NCI-H82 treated with DMSO at 0.1 percent for 48 hours (cell line): Measurements from ENCODE around the gene ACOT8.
"Not testable (repeated sequence)": the region's sequence is repeated elsewhere in the genome, so short reads cannot be mapped to it uniquely, and the experiment has no call there.

Experiments
- DNase-seq: peaks from one replicate; lab custom pipeline; 2025; ENCODE audit not compliant: unreplicated experiment; lab: John Stamatoyannopoulos, UW

Gene ACOT8

DNA sequence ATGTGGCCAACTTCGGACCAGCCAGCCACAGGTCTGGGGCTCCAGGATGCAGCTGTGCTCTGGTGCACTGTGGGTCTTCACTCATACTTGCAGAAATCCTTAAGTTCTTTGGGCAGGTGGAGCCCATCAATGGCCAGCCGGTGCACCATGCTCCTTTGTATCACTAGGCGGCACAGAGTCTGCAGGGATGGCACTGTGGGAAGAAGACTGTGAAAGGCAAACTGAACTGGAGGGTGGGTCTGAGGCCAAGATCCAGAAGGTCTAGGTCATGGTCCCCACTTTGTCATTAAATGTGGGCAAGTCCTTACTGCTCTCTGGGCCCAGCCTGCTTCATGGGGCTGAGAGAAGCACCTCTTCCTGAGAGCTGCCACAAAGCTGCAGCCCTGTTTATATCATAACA lies 31.5 kb upstream of the ACOT8 start:
- no peak for DNase-seq

DNA sequence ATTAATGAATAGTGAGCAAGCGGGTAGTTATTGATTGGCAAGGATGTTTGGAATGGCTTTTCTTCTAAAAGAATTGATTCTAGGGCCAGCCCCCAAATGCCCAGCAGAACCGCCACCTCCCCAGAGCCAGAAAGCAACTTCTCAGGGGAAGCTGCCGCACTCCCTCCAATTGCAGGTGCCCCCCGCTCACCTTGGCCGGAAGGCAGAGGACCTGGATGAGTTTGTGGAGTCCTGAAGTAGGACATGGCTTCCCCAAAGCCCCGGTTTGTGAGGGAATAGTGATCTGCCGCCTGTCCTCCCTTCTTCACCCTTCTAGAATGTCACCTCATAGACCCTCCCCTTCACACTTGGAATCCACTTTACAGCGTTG lies 30.1 kb upstream of the ACOT8 start, which contains the start of gene SPATA25:
Gene SPATA25, minus strand, starts transcription at position 277 of the 370 bp plus-strand sequence. Its CDS starts 32 bp downstream, at position 245.
- DNase-seq = no peak

DNA sequence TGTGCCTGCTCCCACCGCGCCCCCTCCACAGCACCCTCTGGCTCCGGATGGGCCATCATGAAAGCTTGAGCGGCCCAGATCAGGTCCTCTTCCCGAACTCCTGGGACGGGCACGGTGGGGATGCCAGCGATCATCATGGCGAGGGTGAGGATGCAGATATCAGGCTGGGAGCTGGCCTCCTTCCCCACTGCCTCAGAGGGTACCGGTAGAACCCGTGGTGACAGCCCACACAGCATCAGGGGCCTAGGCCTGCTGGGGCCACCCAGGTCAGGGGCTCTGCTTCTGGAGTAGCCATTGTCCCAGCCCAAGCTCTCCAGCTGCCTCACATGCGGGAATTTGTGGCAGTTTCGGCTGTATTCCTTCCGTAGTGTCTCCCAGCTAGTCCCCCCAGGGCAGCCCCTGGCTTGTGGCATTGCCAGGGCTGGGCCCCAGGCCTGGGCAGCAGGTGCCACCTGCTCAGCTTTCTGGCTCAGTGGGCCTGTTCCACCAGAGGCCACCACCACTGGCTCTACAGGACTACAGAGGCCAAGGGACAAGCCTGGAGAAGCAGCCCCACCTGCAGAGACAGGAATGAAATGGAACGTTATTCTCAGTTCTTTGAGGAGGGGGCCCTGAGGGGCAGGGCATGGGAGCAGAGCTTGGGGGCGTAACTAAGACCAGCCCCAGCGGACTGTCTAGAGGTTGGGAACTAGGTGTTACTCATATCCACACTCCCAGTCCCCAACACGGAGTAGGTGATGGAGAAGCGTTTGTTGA lies 29.6 kb upstream of the ACOT8 start:
- DNase-seq = no peak

DNA sequence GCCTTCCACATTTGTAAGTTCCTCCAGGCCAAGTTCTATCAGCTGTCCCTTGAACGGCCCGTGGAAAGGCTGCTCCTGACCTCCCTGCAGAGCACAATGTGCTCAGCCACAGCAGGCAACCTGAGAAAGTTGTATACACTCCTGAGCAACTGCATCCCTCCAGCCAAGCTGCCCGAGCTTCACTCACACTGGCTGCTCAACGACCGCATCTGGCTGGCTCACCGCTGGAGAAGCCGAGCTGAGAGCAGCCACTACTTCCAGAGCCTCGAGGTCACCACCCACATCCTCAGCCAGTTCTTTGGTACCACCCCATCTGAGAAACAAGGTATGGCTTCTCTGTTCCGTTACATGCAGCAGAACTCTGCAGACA lies 25.9 kb upstream of the ACOT8 start:
- DNase-seq = no peak

DNA sequence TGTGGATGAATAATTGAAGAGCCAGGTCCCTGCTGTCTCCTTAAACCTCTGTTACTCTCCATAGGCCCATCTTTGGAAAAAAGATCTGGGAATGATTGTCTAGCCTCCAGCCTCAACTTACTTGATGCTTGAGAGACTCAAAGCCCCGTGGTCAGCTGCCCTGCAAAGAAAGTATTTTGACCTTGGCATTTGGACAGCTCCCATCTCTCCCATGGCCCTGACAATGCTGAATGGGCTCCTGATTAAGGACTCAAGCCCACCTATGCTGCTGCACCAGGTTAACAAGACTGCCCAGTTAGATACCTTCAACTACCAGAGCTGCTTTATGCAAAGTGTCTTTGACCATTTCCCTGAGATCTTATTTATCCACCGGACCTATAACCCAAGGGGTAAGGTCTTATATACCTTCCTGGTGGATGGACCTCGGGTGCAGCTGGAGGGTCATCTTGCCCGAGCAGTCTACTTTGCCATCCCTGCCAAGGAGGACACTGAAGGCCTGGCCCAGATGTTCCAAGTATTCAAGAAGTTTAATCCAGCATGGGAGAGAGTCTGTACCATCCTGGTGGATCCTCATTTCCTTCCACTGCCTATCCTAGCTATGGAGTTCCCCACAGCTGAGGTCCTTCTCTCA lies 25.4 kb upstream of the ACOT8 start:
- no peak for DNase-seq

DNA sequence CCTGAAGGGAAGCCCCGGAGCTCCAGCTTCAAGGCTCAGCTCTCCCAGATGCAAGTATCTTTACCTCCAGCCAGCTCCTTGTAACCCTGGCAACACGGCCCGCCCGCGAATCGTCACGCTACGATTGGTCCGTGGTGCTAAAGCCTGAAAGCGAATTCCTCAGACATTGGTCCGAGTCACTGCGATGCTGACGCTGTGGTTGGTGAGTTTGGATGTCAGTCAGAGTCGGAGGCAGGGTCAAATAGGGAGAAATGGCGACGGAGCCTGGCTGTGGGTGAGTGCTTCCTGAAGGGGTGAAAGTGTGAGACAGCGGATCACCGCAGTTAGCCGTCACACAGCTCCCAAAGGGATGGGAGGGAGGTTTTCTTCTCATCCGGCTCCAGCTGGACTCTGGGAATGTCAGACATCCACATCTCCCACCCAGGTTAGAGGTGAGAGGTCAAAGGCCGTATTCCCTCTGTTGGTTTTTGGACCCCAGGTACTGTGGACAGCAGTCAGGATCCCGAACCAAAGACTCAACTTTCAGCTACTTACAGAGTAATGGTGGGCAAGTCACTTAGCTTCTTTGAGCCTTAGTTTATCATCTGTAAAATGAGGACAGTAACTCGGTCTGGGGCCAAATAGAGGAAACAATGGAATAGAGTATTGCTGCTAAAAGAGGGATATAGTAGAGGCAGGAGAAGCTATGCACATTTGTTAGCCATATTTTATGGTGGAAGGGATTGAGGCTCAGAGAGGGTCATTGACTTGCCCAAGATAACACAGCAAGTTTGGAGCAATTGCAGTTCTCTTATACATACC lies 24.0 kb upstream of the ACOT8 start, which contains the start of gene ZSWIM1:
Gene ZSWIM1, plus strand, starts transcription at position 240 of the 801 bp plus-strand sequence. CDS start 1,366 bp downstream, outside the sequence.
- peak; percentile 98 for DNase-seq

DNA sequence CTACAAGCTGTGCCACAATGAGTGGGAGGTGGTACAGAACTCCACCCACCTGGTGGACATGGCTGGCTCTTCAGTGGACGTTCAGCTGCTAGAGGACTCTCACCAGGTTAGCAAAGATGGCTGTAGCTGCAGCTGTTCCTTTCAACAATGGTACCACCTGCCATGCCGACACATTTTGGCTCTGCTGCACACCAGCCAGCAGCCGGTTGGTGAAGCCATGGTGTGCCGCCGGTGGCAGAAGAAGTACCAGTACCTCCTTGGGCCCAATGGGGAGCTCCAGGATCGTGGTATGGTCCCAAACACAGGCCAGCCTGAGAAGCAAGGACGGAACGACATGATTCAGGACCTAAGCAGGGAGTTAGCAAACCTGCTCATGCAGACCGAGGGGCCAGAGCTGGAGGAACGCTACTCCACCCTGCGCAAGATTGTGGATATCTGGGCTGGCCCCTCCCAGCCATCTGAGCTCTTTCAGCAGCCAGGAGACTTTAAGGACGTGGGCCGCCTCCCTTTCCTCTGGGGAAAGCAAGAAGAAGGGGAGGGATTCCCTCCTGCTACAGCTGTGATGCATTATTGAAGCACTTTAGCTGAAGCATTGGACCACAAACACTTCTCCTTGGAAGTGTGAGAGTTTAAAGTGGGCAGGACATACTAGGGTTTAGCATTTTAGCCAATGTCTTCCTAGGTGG lies 21.0 kb upstream of the ACOT8 start:
- peak; percentile 28 for DNase-seq

DNA sequence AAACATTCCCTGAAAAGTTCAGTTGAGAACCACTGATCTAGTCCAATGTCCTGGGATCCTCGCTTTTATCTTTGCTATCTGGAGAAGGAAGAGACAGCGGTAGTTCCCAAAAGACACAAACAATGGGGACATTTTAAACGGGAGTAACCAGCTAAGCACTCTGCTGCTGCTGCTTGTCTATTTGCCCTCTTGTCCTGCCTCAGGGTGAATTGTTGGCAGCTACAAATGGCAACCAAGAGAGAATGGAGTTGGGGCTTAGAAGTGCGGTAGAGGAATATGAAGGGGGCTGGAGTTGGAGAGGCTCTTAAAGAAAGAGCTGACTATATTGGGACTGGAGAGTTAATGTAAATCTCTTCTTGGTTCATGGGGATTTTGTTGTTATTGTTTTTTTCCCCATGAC lies 17.4 kb upstream of the ACOT8 start:
- DNase-seq = no peak

DNA sequence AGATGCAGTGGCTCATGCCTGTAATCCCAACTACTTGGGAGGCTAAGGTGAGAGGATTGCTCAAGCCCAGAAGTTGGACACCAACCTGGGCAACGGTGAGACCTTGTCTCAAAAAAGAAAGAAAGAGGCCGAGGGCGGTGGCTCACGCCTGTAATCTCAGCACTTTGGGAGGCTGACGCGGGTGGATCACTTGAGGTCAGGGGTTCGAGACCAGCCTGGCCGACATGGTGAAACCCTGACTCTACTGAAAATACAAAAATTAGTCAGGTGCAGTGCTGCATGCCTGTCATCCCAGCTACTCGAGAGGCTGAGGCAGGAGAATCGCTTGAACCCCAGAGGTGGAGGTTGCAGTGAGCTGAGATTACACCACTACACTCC lies 16.9 kb upstream of the ACOT8 start:
- not testable (repeated sequence) for DNase-seq

DNA sequence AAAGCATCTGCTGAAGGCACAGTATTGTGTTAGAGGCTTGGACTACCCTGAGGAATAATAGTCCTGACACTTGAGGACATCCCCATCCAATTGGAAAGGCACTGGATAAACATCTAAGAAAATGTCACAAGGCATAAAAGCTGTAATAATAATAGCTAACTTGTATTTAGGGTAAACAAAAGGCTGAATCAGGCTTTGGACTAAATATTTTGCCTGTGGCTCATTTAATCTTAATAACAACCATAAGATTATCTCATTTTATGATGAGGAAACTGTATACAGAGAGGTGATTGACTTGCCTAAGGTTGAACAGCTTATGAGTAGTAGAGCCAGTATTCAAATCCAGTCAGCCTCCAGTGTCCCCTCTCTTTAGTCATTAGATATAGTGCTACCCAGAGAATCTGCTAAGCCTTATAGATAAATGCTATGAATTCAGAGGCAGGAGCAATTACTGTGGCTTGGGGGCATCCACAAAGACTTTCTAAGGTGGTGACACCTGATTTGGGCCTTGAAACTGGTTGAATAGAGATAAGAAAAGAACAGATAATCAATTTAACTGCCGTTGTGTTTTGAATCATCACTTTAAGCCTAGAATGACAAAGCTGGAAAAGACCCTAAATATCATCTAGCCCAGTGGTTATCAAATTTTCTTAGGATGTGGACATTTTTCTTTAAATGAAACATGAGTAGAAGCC lies 16.4 kb upstream of the ACOT8 start:
- no peak for DNase-seq

DNA sequence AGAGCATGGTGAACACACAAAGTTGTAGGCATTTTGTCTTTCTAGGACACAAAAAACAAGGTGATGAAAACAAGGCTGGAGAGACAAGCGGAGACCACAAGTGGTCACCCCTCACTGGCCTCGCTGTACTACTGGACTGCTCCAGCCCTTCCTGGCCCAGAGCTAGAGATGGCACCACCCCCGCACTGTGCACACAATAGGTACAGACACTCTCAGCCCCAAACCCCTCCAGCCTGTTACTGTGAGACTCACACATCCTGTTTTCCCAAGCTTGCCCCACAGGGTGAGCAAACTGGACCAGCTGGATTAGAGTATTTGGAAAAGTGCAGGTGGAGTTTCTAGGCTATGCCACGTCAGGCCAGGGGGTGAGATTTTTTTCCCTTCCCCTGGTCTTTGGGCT lies 15.4 kb upstream of the ACOT8 start:
- no peak for DNase-seq

DNA sequence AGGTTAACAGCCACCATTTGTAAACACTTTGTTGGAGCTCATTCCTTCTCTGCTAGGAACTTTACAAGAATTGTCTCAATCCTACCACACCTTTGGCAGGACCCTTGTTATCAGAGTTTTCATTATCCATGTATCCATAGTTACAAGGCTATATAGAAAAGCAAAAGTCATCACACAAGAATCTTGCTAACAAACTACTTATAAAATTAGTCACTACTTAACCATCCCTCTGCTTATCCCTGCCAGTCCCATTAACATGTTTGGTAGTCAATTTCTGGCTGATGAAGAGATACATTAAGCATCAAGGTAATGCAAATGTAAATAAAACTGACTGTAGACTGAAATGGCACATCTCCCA lies 10.6 kb upstream of the ACOT8 start:
- no peak for DNase-seq

DNA sequence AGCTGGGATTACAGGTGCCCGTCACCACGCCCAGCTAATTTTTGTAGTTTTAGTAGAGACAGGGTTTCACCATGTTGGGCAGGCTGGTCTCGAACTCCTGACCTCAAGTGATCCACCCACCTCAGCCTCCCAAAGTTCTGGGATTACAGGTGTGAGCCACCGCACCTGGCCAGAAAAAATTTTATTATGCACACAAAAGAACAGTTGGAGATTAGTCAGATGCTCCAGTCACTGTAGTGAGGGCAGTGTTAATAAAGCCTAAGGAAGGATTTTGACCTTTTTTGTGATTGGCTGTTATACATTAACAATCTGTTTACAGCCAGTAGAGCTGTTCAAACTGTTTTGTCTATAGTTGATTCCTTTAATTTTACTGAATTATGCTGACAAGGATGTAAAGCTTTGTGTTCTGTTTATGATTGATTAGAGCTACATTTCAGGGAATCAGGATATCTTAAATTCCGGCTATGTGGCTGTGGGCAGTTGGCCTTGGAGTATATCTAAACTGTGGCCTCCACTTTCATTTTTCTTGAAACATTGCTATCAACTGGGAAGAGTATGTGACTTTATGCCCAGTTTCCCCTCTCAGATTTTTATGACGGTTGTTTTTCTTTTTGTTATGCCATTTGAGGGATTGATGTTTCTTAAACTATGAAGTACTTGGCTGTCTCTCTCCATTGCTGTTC lies 10.1 kb upstream of the ACOT8 start:
- no peak for DNase-seq

DNA sequence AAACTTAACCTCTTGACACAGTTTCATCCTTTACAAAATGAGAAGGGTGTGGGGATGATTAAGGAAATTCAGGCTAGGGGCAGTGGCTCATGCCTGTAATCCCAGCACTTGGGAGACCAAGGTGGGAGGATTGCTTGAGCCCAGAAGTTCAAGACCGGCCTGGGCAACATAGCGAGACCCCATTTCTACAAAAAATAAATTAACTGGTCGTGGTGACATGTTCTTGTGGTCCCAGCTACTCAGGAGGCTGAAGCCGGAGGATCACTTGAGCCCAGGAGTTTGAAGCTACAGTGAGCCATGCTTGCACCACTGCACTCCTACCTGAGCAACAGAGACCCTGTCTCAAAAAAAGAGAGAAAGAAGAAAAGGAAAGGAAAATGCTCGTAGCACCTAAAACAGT lies 9.3 kb upstream of the ACOT8 start:
- DNase-seq = no peak

DNA sequence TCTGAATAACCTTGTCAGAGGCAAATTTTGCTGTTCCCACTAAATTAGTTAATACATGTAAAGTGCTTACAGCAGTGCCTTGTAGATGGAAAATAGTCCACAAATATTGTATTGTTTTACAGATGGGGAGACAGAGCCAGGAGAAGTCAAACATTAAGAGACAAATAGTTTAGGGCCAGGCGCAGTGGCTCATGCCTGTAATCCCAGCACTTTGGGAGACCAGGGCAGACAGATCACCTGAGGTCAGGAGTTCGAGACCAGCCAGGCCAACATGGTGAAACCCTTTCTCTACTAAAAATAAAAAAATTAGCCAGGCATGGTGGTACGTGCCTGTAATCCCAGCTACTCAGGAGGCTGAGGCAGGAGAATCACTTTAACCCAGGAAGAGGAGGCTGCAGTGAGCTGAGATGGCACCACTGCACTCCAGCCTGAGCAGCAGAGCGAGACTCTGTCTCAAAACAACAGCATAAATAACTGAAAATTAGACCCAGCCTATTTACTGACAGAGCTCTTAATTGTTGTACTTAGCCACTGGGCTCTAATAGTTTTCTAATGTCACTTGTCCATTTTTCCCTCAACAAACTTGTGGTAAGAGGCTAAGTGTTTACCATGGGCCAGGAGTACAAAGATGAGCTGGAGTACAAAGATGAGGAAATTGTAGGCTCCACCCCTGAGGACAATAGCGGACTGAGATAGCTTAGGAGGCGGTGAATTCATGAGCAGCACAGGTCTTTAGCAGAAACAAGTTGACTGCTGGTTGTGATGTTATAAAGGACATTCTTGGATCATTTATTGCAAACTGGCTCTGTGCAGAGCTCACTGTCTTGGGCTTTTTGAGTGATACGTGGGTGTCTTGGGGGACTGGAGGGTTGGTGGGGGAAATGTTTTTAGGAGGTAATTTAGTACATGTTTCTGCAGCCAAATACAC lies 6.6 kb upstream of the ACOT8 start:
- no peak for DNase-seq

DNA sequence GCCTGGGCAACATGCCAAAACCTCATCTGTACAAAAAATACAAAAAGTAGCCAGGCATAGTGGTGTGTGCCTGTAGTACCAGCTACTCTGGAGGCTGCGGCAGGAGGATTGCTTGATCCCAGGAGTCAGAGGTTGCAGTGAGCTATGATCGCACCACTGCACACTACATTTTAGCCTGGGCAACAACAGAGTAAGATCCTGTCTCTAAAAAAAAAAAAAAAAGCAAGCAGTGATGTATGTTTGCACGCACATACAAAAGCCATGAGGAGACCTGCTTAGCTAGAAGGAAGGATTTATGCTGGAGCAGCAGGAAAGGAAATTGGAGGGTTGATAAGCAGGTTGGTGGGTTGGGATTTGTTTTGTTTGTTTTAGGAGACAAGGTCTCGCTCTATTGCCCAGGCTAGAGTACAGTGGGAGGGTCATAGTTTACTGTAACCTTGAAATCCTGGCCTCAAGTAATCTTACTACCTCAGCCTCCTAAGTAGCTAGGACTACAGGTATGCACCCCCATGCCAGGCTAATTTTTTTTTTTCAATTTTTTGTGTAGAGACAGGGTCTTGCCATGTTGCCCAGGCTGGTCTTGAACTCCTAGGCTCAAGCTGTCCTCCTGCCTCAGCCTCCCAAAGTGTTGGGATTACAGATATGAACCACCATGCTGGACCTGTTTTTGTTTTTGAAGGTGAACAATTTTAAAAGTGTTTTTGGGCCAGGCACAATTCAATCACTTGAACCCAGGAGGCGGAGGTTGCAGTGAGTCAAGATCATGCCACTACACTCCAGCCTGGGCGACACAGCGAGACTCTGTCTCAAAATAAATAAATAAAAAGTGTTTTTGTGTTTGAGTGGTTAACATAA lies 4.3 kb upstream of the ACOT8 start:
- DNase-seq = peak; percentile 60

DNA sequence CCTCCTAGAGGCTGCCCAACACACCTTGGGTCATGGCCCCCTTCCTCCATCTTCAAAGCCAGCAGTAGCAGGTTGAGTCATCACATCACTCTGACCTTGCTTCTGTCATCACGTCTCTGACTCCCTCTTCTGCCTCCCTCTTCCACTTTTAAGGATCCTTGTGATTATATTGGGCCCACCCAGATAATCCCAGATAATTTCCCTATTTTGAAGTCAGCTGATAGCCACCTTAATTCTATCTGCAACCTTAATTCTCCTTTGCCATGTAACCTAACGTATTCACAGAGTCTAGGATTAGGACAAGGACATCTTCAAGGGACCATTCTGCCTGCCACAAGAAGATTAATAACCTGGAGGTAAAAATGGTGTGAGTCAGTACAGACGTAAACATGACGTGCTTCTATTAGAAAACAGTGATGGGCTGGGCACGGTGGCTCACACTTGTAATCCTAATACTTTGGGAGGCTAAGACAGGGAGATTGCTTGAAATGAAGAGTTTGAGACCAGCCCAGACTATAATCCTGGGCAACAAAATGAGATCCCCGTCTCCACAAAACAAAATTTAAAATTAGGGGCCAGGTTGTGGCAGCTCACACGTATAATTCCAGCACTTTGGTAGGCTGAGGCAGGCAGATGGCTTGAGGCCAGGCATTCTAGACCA lies 3.5 kb upstream of the ACOT8 start:
- DNase-seq = peak; percentile 98

DNA sequence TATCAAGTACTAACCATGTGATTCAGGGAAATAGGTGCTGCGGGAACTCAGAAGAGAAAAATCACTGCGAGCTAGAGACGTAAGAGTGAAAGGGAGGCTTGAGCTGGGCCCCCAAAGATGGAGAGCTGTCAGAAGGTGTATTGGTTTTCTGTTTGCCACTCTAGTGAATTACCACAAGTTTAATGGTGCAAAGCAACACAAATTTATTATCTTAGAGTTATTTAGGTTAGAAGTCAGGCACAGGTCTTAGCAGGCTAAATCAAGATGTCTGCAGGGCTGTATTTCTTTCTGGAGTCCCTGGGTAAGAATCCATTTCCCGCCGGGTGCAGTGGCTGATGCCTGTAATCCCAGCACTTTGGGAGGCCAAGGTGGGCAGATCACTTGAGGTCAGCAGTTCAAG lies 2.7 kb upstream of the ACOT8 start:
- no peak for DNase-seq
